ENCODE data around the gene STPG2.

GRCh38 chr4:98046665-98047064 lies 96.6 kb downstream of the STPG2 start:
- TF ChIP-seq CTCF (IDR thresholded peaks at IDR 0.05) (no peak), POLR2A (IDR thresholded peaks at IDR 0.05) (no peak)
